HCT116 (cell line): Measurements from ENCODE around the gene SIRPD.

ENCODE experiments used
- EGR1 ChIP-seq: IDR thresholded peaks from 2 replicates; pipeline ENCODE4 v1.6.1; 2012; ENCODE audit warnings: low read depth
- EZH2 ChIP-seq: fragments of 200-600 bp; sonication (generic); IDR thresholded peaks from 2 replicates; pipeline ENCODE4 v1.6.1; 2017; ENCODE audit warnings: antibody characterized with exemption, mixed run types
- EZH2phosphoT487 ChIP-seq: fragments of 200-600 bp; IDR thresholded peaks from 2 replicates; pipeline ENCODE4 v1.6.1; 2018; ENCODE audit warnings: antibody characterized with exemption, borderline replicate concordance
- JUND ChIP-seq: IDR thresholded peaks from 2 replicates; pipeline ENCODE4 v1.6.1; 2012
- POLR2A ChIP-seq: IDR thresholded peaks from 2 replicates; pipeline ENCODE4 v1.7.0; 2011; ENCODE audit warnings: borderline replicate concordance; ENCODE audit not compliant: insufficient read depth, insufficient read length; ENCODE audit errors: extremely low read depth
- POLR2AphosphoS5 ChIP-seq: IDR thresholded peaks from 2 replicates; pipeline ENCODE4 v1.6.1; 2011; ENCODE audit warnings: mild to moderate bottlenecking, low read depth, low read length, moderate library complexity
- SIN3A ChIP-seq: IDR thresholded peaks from 2 replicates; pipeline ENCODE4 v1.6.1; 2012; ENCODE audit warnings: low read depth
- SP1 ChIP-seq: IDR thresholded peaks from 2 replicates; pipeline ENCODE4 v1.6.1; 2012; ENCODE audit warnings: low read depth
- ZFX ChIP-seq: fragments of 450-650 bp; IDR thresholded peaks from 2 replicates; pipeline ENCODE4 v1.6.1; 2017
- TF ChIP-seq, protein P1 (sequence below), 3 experiments: fragments of 200-600 bp in 1 of 3; sonication (generic) in 1 of 3; IDR thresholded peaks in 2 of 3; conservative IDR thresholded peaks in 1 of 3; 2 replicates each; pipeline ENCODE4 v1.5.1; 2012 to 2017; ENCODE audit warnings: low read depth in 2 of 3, low read length in 2 of 3, antibody characterized with exemption in 1 of 3, borderline replicate concordance in 1 of 3, control low read depth in 1 of 3, mild to moderate bottlenecking in 1 of 3, mixed read lengths in 1 of 3, mixed run types in 1 of 3, moderate library complexity in 1 of 3; ENCODE audit not compliant: insufficient read depth in 1 of 3
- TF ChIP-seq, protein P2 (sequence below): IDR thresholded peaks from 2 replicates; pipeline ENCODE4 v1.6.1; 2012
- TF ChIP-seq, protein P3 (sequence below): IDR thresholded peaks from 2 replicates; pipeline ENCODE4 v1.6.1; 2012; ENCODE audit warnings: low read depth

DNA sequence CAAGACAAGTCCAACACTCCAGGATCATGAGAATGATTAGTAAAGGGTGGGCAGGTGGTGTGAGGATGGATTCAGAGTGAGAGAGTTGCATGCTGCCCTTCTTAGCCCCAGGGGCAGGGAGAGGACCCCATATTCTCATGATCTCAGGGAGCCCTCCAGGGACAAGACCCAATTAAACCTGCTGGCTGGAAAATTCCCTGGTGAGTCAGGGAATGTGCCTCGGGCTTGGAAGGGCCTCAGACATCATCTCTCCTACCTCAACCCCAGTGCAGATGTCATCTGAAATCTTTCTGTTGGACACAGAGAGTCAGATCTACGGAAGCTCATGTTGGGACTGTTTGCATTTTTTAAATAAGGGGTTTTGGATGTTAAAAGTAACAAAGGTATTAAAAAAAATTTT lies 9.2 kb upstream of the SIRPD start:
- TF ChIP-seq, protein P1, sequence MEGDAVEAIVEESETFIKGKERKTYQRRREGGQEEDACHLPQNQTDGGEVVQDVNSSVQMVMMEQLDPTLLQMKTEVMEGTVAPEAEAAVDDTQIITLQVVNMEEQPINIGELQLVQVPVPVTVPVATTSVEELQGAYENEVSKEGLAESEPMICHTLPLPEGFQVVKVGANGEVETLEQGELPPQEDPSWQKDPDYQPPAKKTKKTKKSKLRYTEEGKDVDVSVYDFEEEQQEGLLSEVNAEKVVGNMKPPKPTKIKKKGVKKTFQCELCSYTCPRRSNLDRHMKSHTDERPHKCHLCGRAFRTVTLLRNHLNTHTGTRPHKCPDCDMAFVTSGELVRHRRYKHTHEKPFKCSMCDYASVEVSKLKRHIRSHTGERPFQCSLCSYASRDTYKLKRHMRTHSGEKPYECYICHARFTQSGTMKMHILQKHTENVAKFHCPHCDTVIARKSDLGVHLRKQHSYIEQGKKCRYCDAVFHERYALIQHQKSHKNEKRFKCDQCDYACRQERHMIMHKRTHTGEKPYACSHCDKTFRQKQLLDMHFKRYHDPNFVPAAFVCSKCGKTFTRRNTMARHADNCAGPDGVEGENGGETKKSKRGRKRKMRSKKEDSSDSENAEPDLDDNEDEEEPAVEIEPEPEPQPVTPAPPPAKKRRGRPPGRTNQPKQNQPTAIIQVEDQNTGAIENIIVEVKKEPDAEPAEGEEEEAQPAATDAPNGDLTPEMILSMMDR (IDR thresholded peaks at IDR 0.05 in 2 of 3, conservative IDR thresholded peaks at IDR 0.05 in 1 of 3; ENCODE audit: borderline replicate concordance in 1 of 3, insufficient read depth in 1 of 3, low read depth in 2 of 3, low read length in 2 of 3): no peak
- TF ChIP-seq POLR2A: no peak
- no peak for TF ChIP-seq EZH2
- TF ChIP-seq ZFX: no peak
- TF ChIP-seq POLR2AphosphoS5: no peak
- TF ChIP-seq JUND: no peak
- TF ChIP-seq SP1: no peak
- TF ChIP-seq, protein P2, sequence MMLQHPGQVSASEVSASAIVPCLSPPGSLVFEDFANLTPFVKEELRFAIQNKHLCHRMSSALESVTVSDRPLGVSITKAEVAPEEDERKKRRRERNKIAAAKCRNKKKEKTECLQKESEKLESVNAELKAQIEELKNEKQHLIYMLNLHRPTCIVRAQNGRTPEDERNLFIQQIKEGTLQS: no peak
- TF ChIP-seq EGR1: no peak
- TF ChIP-seq EZH2phosphoT487: no peak
- TF ChIP-seq, protein P3, sequence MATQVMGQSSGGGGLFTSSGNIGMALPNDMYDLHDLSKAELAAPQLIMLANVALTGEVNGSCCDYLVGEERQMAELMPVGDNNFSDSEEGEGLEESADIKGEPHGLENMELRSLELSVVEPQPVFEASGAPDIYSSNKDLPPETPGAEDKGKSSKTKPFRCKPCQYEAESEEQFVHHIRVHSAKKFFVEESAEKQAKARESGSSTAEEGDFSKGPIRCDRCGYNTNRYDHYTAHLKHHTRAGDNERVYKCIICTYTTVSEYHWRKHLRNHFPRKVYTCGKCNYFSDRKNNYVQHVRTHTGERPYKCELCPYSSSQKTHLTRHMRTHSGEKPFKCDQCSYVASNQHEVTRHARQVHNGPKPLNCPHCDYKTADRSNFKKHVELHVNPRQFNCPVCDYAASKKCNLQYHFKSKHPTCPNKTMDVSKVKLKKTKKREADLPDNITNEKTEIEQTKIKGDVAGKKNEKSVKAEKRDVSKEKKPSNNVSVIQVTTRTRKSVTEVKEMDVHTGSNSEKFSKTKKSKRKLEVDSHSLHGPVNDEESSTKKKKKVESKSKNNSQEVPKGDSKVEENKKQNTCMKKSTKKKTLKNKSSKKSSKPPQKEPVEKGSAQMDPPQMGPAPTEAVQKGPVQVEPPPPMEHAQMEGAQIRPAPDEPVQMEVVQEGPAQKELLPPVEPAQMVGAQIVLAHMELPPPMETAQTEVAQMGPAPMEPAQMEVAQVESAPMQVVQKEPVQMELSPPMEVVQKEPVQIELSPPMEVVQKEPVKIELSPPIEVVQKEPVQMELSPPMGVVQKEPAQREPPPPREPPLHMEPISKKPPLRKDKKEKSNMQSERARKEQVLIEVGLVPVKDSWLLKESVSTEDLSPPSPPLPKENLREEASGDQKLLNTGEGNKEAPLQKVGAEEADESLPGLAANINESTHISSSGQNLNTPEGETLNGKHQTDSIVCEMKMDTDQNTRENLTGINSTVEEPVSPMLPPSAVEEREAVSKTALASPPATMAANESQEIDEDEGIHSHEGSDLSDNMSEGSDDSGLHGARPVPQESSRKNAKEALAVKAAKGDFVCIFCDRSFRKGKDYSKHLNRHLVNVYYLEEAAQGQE: no peak
- TF ChIP-seq SIN3A: no peak
